Measurements from ENCODE around the gene PAIP2.

DNA sequence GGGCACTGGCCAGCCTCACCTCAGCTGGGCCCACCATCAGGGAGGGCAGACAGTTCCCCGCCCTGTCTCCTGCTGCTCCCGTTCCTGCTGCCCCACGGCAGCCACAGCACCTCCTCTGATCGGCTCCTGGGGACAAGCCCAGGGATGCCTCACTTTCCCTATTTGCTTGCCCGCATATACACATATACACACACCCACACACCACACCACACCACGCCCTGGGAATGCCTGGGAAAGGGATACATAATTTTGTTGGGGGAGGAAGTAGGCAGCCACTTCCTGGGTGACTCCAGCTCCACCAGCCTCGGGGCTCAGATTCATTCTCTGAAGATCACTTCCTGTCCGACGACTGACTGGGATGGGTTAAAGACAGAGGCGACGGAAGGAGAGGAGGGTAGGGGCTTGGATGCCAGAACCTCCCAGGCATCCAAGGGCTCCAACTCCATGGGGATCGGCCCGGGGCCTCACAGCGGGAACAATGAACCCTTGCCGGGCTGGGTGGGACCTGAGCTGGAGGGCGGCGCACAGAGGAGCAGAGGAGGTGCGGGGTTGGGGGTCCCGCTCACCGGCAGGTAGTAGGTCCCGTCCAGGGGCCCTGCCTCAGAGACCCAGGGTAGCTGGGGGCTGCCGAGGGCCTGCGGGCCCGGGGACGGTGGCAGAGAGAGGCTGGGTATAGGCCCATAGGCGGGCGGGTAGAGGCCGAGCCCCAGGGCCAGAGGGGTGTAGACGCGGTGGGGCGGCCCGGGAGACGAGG lies 50.1 kb downstream of the PAIP2 start:
- TF ChIP-seq, protein P1, sequence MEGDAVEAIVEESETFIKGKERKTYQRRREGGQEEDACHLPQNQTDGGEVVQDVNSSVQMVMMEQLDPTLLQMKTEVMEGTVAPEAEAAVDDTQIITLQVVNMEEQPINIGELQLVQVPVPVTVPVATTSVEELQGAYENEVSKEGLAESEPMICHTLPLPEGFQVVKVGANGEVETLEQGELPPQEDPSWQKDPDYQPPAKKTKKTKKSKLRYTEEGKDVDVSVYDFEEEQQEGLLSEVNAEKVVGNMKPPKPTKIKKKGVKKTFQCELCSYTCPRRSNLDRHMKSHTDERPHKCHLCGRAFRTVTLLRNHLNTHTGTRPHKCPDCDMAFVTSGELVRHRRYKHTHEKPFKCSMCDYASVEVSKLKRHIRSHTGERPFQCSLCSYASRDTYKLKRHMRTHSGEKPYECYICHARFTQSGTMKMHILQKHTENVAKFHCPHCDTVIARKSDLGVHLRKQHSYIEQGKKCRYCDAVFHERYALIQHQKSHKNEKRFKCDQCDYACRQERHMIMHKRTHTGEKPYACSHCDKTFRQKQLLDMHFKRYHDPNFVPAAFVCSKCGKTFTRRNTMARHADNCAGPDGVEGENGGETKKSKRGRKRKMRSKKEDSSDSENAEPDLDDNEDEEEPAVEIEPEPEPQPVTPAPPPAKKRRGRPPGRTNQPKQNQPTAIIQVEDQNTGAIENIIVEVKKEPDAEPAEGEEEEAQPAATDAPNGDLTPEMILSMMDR (conservative IDR thresholded peaks at IDR 0.05; ENCODE audit: low read length): no peak
- no peak for TF ChIP-seq EZH2phosphoT487 (IDR thresholded peaks at IDR 0.05; ENCODE audit: borderline replicate concordance)

All from Loucy (cell line).